ENCODE measurements around the gene SELL. TPM values are rescaled to one million over a fixed set of nuclear protein-coding genes. Genes with fewer than 3 reads are reported as not detected.
"Not testable (repeated sequence)": the region's sequence is repeated elsewhere in the genome, so short reads cannot be mapped to it uniquely, and the experiment has no call there.

The SELL gene
- total and polyA plus RNA-seq, 10 of the 15 experiments (the other 5 are each of a cell fraction or from before 2014, with no cell fraction given), result 31.8 to 66.0 (median 50.9) TPM

GRCh38 chr1:169667227-169667639 lies 44.2 kb downstream of the SELL start:
- Histone ChIP-seq H3K4me2 (ENCODE audit: control insufficient read depth, insufficient read depth) (peak overlapping the region; percentile 33), H3K27ac (ENCODE audit: control insufficient read depth, insufficient read depth) (peak overlapping the region; percentile 11; the same call in 1 of the 2 replicates), H2AFZ (ENCODE audit: control insufficient read depth, low read depth, low read length) (peak overlapping the region; percentile 85)
- 5% methylated on average over 2 of the region's 2 CpGs for WGBS (ENCODE audit: insufficient coverage, insufficient replicate concordance, low lambda C conversion rate, missing lambda C conversion rate)
- ATAC-seq, result peak; percentile 67
- H3K4me1 ChIP-seq (ENCODE audit: control insufficient read depth, insufficient read depth, low read length); H3K9me3 ChIP-seq (replicated peaks; ENCODE audit: control insufficient read depth, insufficient read depth, low read length); H3K27me3 ChIP-seq (replicated peaks in 1 of 2; ENCODE audit: control insufficient read depth in 2 of 2, insufficient read depth in 2 of 2, low read length in 1 of 2); H3K4me3 ChIP-seq; DNase-seq (ENCODE audit: low read depth, low spot score); H4K20me1 ChIP-seq (ENCODE audit: control insufficient read depth, insufficient read depth); FAIRE-seq; H3K36me3 ChIP-seq (ENCODE audit: control insufficient read depth in 2 of 2, insufficient read depth in 2 of 2, low read length in 1 of 2); in situ Hi-C loops (cut with MboI); POLR2A ChIA-PET; intact Hi-C loops (cut with micrococcal nuclease; ENCODE audit: unreplicated experiment); H3K9ac ChIP-seq (ENCODE audit: control insufficient read depth, insufficient read depth, low read length); BruUV-seq (replicated peaks); H3K79me2 ChIP-seq (ENCODE audit: control insufficient read depth, insufficient read depth, low read length); RAD21 ChIA-PET (ENCODE audit: unreplicated experiment): not testable (repeated sequence)
- TF ChIP-seq NBN (IDR thresholded peaks at IDR 0.05) (peak; percentile 56; the same call in 1 of the 2 replicates), GABPA (IDR thresholded peaks at IDR 0.05; ENCODE audit: low read depth) (0 out of 2 replicates have a peak, but pooled peaks have one; percentile 19)
- ChIA-PET SMC1A (ENCODE audit: uncharacterized antibody, unreplicated experiment) (interaction anchor here (1.0 kb wide), 1 partner anchor 26 kb away, joined by 4 read pairs; no protein-coding TSS in a partner anchor), CTCF (interaction anchor here (0.8 kb wide), 1 partner anchor 66 kb away, joined by 4 read pairs; no protein-coding TSS in a partner anchor)

- BruUV-seq (replicated peaks); in situ Hi-C loops (cut with MboI); CTCF ChIA-PET; H3K79me2 ChIP-seq (ENCODE audit: control insufficient read depth, insufficient read depth, low read length); DNase-seq (ENCODE audit: low read depth, low spot score); POLR2A ChIA-PET; H2AFZ ChIP-seq (ENCODE audit: control insufficient read depth, low read depth, low read length); H3K4me3 ChIP-seq; H4K20me1 ChIP-seq (ENCODE audit: control insufficient read depth, insufficient read depth); ATAC-seq; H3K36me3 ChIP-seq (ENCODE audit: control insufficient read depth in 2 of 2, insufficient read depth in 2 of 2, low read length in 1 of 2); SMC1A ChIA-PET (ENCODE audit: uncharacterized antibody, unreplicated experiment); FAIRE-seq; H3K9me3 ChIP-seq (replicated peaks; ENCODE audit: control insufficient read depth, insufficient read depth, low read length); intact Hi-C loops (cut with micrococcal nuclease; ENCODE audit: unreplicated experiment); H3K27ac ChIP-seq (ENCODE audit: control insufficient read depth, insufficient read depth); H3K9ac ChIP-seq (ENCODE audit: control insufficient read depth, insufficient read depth, low read length); H3K4me1 ChIP-seq (ENCODE audit: control insufficient read depth, insufficient read depth, low read length); RAD21 ChIA-PET (ENCODE audit: unreplicated experiment); H3K27me3 ChIP-seq (replicated peaks in 1 of 2; ENCODE audit: control insufficient read depth in 2 of 2, insufficient read depth in 2 of 2, low read length in 1 of 2); H3K4me2 ChIP-seq (ENCODE audit: control insufficient read depth, insufficient read depth): not testable (repeated sequence)
- WGBS (ENCODE audit: insufficient coverage, insufficient replicate concordance, low lambda C conversion rate, missing lambda C conversion rate), result 71% methylated on average over 8 of the region's 8 CpGs
Observed at GRCh38 chr1:169662680-169663079, 48.7 kb downstream of the SELL start.

DNA sequence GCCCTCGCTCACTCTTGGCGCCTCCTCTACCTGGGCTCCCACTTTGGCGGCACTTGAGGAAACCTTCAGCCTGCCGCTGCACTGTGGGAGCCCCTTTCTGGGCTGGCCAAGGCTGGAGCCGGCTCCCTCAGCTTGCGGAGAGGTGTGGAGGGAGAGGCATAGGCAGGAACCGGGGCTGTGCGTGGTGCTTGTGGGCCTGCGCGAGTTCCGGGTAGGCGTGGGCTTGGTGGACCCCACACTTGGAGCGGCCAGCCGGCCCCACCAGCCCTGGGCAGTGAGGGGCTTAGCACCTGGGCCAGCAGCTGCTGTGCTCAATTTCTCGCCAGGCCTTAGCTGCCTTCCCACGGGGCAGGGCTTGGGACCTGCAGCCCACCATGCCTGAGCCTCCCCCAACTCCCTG lies 50.4 kb downstream of the SELL start:
- intact Hi-C loops (cut with micrococcal nuclease; ENCODE audit: unreplicated experiment), result not testable (repeated sequence)
- CTCF ChIA-PET, result interaction anchor here (1.1 kb wide), 1 partner anchor 18 kb away, joined by 3 read pairs; no protein-coding TSS in a partner anchor

DNA sequence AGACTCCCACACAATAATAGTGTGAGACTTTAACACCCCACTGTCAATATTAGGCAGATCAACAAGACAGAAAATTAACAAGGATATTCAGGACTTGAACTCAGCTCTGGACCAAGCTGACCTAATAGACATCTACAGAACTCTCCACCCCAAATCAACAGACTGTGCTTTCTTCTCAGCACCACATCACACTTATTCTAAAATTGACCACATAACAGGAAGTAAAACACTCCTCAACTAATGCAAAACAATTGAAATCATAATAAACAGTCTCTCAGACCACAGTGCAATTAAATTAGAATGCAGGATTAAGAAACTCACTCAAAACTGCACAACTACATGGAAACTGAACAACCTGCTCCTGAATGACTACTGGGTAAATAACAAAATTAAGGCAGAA lies 52.6 kb downstream of the SELL start:
- in situ Hi-C loops (cut with MboI); RAD21 ChIA-PET (ENCODE audit: unreplicated experiment); intact Hi-C loops (cut with micrococcal nuclease; ENCODE audit: unreplicated experiment); DNase-seq (ENCODE audit: low read depth, low spot score); H3K4me1 ChIP-seq (ENCODE audit: control insufficient read depth, insufficient read depth, low read length); H3K9ac ChIP-seq (ENCODE audit: control insufficient read depth, insufficient read depth, low read length); H4K20me1 ChIP-seq (ENCODE audit: control insufficient read depth, insufficient read depth); H3K4me2 ChIP-seq (ENCODE audit: control insufficient read depth, insufficient read depth); ATAC-seq; BruUV-seq (replicated peaks); FAIRE-seq; POLR2A ChIA-PET; H3K27me3 ChIP-seq (replicated peaks in 1 of 2; ENCODE audit: control insufficient read depth in 2 of 2, insufficient read depth in 2 of 2, low read length in 1 of 2); H3K27ac ChIP-seq (ENCODE audit: control insufficient read depth, insufficient read depth); H3K79me2 ChIP-seq (ENCODE audit: control insufficient read depth, insufficient read depth, low read length); H2AFZ ChIP-seq (ENCODE audit: control insufficient read depth, low read depth, low read length); H3K9me3 ChIP-seq (replicated peaks; ENCODE audit: control insufficient read depth, insufficient read depth, low read length); H3K4me3 ChIP-seq; H3K36me3 ChIP-seq (ENCODE audit: control insufficient read depth in 2 of 2, insufficient read depth in 2 of 2, low read length in 1 of 2): not testable (repeated sequence)
- ChIA-PET CTCF (interaction anchor here (0.9 to 1.8 kb wide), 2 partner anchors 51 to 57 kb away, joined by 4 to 6 read pairs; no protein-coding TSS in a partner anchor), SMC1A (ENCODE audit: uncharacterized antibody, unreplicated experiment) (interaction anchor here (0.6 to 1.7 kb wide), 3 partner anchors 17 to 38 kb away, joined by 3 to 5 read pairs (median 4); no protein-coding TSS in a partner anchor)

More for the DNA sequence above, 50.4 kb downstream of the SELL start:
- H3K4me3 ChIP-seq; H3K27ac ChIP-seq (ENCODE audit: control insufficient read depth, insufficient read depth); POLR2A ChIA-PET; H3K36me3 ChIP-seq (ENCODE audit: control insufficient read depth in 2 of 2, insufficient read depth in 2 of 2, low read length in 1 of 2); H3K4me1 ChIP-seq (ENCODE audit: control insufficient read depth, insufficient read depth, low read length); H3K9me3 ChIP-seq (replicated peaks; ENCODE audit: control insufficient read depth, insufficient read depth, low read length); RAD21 ChIA-PET (ENCODE audit: unreplicated experiment); DNase-seq (ENCODE audit: low read depth, low spot score); H3K79me2 ChIP-seq (ENCODE audit: control insufficient read depth, insufficient read depth, low read length); in situ Hi-C loops (cut with MboI); BruUV-seq (replicated peaks); ATAC-seq; H4K20me1 ChIP-seq (ENCODE audit: control insufficient read depth, insufficient read depth); H3K27me3 ChIP-seq (replicated peaks in 1 of 2; ENCODE audit: control insufficient read depth in 2 of 2, insufficient read depth in 2 of 2, low read length in 1 of 2); H2AFZ ChIP-seq (ENCODE audit: control insufficient read depth, low read depth, low read length); FAIRE-seq; H3K9ac ChIP-seq (ENCODE audit: control insufficient read depth, insufficient read depth, low read length); H3K4me2 ChIP-seq (ENCODE audit: control insufficient read depth, insufficient read depth): not testable (repeated sequence)
- 88% methylated on average over 15 of the region's 16 CpGs for WGBS (ENCODE audit: insufficient coverage, insufficient replicate concordance, low lambda C conversion rate, missing lambda C conversion rate)
- SMC1A ChIA-PET (ENCODE audit: uncharacterized antibody, unreplicated experiment), result interaction anchor here (0.6 kb wide), 1 partner anchor 313 kb away, joined by 3 read pairs; no protein-coding TSS in a partner anchor

Measured in GM12878 (cell line).